Measurements from ENCODE around the gene EXOC3L1.

GRCh38 chr16:67156143-67156844 is 33.6 kb downstream of the EXOC3L1 start:
- TF ChIP-seq, protein P1, sequence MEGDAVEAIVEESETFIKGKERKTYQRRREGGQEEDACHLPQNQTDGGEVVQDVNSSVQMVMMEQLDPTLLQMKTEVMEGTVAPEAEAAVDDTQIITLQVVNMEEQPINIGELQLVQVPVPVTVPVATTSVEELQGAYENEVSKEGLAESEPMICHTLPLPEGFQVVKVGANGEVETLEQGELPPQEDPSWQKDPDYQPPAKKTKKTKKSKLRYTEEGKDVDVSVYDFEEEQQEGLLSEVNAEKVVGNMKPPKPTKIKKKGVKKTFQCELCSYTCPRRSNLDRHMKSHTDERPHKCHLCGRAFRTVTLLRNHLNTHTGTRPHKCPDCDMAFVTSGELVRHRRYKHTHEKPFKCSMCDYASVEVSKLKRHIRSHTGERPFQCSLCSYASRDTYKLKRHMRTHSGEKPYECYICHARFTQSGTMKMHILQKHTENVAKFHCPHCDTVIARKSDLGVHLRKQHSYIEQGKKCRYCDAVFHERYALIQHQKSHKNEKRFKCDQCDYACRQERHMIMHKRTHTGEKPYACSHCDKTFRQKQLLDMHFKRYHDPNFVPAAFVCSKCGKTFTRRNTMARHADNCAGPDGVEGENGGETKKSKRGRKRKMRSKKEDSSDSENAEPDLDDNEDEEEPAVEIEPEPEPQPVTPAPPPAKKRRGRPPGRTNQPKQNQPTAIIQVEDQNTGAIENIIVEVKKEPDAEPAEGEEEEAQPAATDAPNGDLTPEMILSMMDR (conservative IDR thresholded peaks at IDR 0.05; ENCODE audit: low read depth, low read length): no peak
- no peak for TF ChIP-seq USF2 (IDR thresholded peaks at IDR 0.05; ENCODE audit: low read depth, low read length)
- TF ChIP-seq MAZ (IDR thresholded peaks at IDR 0.05; ENCODE audit: borderline replicate concordance, low read depth, low read length): no peak
- TF ChIP-seq POLR2A (IDR thresholded peaks at IDR 0.05; ENCODE audit: low read depth, low read length): no peak
- TF ChIP-seq RAD21 (IDR thresholded peaks at IDR 0.05; ENCODE audit: low read length): no peak
- no peak for TF ChIP-seq RCOR1 (IDR thresholded peaks at IDR 0.05; ENCODE audit: insufficient replicate concordance, low read length)
- TF ChIP-seq CEBPB (IDR thresholded peaks at IDR 0.05; ENCODE audit: low read depth, low read length): no peak
- TF ChIP-seq NFE2L2 (IDR thresholded peaks at IDR 0.05; ENCODE audit: low read depth, low read length): no peak
- no peak for TF ChIP-seq MAFK (IDR thresholded peaks at IDR 0.05; ENCODE audit: low read depth, low read length)
- no peak for TF ChIP-seq RFX5 (IDR thresholded peaks at IDR 0.05; ENCODE audit: low read depth, low read length)
- TF ChIP-seq, protein P2, sequence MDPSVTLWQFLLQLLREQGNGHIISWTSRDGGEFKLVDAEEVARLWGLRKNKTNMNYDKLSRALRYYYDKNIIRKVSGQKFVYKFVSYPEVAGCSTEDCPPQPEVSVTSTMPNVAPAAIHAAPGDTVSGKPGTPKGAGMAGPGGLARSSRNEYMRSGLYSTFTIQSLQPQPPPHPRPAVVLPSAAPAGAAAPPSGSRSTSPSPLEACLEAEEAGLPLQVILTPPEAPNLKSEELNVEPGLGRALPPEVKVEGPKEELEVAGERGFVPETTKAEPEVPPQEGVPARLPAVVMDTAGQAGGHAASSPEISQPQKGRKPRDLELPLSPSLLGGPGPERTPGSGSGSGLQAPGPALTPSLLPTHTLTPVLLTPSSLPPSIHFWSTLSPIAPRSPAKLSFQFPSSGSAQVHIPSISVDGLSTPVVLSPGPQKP (IDR thresholded peaks at IDR 0.05; ENCODE audit: borderline replicate concordance, low read depth, low read length): no peak
